GM12878 (cell line): ENCODE results near the gene CCDC137. TPM values are rescaled to one million over a fixed set of nuclear protein-coding genes. Genes with fewer than 3 reads are reported as not detected.
A peak's percentile ranks its signal among the peaks of the same experiment; 100 is the strongest.

Experiments
- ATAC-seq: fragments of 200-7000 bp; cut with Tn5 transposase; 3 replicates; pipeline ENCODE4 v1.9.1; 2020; ENCODE audit warnings: mild to moderate bottlenecking, moderate library complexity
- BruUV-seq: library from RNA; stranded (reverse); fragments of 400-500 nt; replicated peaks from 2 replicates; lab custom pipeline; 2021; lab: Mats Ljungman, UMichigan
- CTCF ChIA-PET: fragments of 300-600 bp; sonication (Branson Sonifier 250); formaldehyde crosslinking; extraction: SDS; loops from one replicate; lab custom pipeline; 2021; ENCODE audit warnings: inconsistent platforms; lab: Yijun Ruan, JAX
- POLR2A ChIA-PET: fragments of 350-600 bp; formaldehyde crosslinking; extraction: SDS; loops from one replicate; lab custom pipeline; 2021; ENCODE audit warnings: inconsistent platforms; lab: Charles Lee
- RAD21 ChIA-PET: fragments of 300-600 bp; sonication (Branson Sonifier 250); formaldehyde crosslinking; loops from one replicate; lab custom pipeline; 2023; ENCODE audit warnings: antibody characterized with exemption; ENCODE audit not compliant: unreplicated experiment; lab: Charles Lee
- SMC1A ChIA-PET: fragments of 300-600 bp; sonication (Branson Sonifier 250); formaldehyde crosslinking; loops from one replicate; lab custom pipeline; 2023; ENCODE audit not compliant: unreplicated experiment, uncharacterized antibody; lab: Charles Lee
- DNase-seq: peaks from one replicate; pipeline ENCODE4 v3.0.0-alpha.2; 2011; ENCODE audit warnings: low read depth, low spot score
- FAIRE-seq: peaks from 3 replicates; lab custom pipeline; 2011; peaks lifted over from hg19 to GRCh38; lab: Jason Lieb, UNC
- H2AFZ ChIP-seq: 2 replicates; pipeline ENCODE4 v1.6.0; 2011; ENCODE audit warnings: low read depth, low read length, control low read depth; ENCODE audit not compliant: control insufficient read depth
- H3K27ac ChIP-seq: 2 replicates; pipeline ENCODE4 v1.5.1; 2011; ENCODE audit warnings: control low read depth; ENCODE audit not compliant: control insufficient read depth, insufficient read depth
- H3K27me3 ChIP-seq, 2 experiments: replicated peaks in 1 of 2; 2 replicates each; pipeline versions ENCODE4 v1.6.0 to v1.6.1; 2011; ENCODE audit warnings: low read length in 1 of 2; ENCODE audit not compliant: control insufficient read depth in 2 of 2, insufficient read depth in 2 of 2
- H3K36me3 ChIP-seq, 2 experiments: 2 replicates each; pipeline ENCODE4 v1.5.1; 2011; ENCODE audit warnings: low read length in 1 of 2; ENCODE audit not compliant: control insufficient read depth in 2 of 2, insufficient read depth in 2 of 2
- H3K4me1 ChIP-seq: 2 replicates; pipeline ENCODE4 v1.6.1; 2011; ENCODE audit warnings: mild to moderate bottlenecking, low read length, moderate library complexity, mixed read lengths; ENCODE audit not compliant: control insufficient read depth, insufficient read depth
- H3K4me2 ChIP-seq: 2 replicates; pipeline ENCODE4 v1.6.0; 2011; ENCODE audit warnings: control low read depth; ENCODE audit not compliant: control insufficient read depth, insufficient read depth
- H3K4me3 ChIP-seq: fragments of 200-600 bp; sonication (generic); 2 replicates; pipeline ENCODE4 v1.5.1; 2016
- H3K79me2 ChIP-seq: 2 replicates; pipeline ENCODE4 v1.6.0; 2011; ENCODE audit warnings: low read length; ENCODE audit not compliant: control insufficient read depth, insufficient read depth
- H3K9ac ChIP-seq: 2 replicates; pipeline ENCODE4 v1.8.0; 2011; ENCODE audit warnings: low read length, control low read depth, mixed read lengths; ENCODE audit not compliant: control insufficient read depth, insufficient read depth
- H3K9me3 ChIP-seq: replicated peaks from 3 replicates; pipeline ENCODE4 v1.5.1; 2011; ENCODE audit warnings: mild to moderate bottlenecking, low read length; ENCODE audit not compliant: control insufficient read depth, insufficient read depth
- H4K20me1 ChIP-seq: 2 replicates; pipeline ENCODE4 v1.6.0; 2011; ENCODE audit not compliant: control insufficient read depth, insufficient read depth
- ASH2L ChIP-seq: fragments of 300-600, 200-600 bp; sonication (generic); IDR thresholded peaks from 2 replicates; pipeline ENCODE4 v1.6.1; 2017; ENCODE audit warnings: low read depth, mild to moderate bottlenecking, borderline replicate concordance
- BACH1 ChIP-seq: fragments of 450-650 bp; IDR thresholded peaks from 2 replicates; pipeline ENCODE4 v1.6.1; 2017; ENCODE audit warnings: mild to moderate bottlenecking, borderline replicate concordance
- CBX5 ChIP-seq: sonication (generic); IDR thresholded peaks from 2 replicates; pipeline ENCODE4 v1.6.1; 2016; ENCODE audit warnings: low read depth, moderate library complexity, mild to moderate bottlenecking, inconsistent platforms
- CHD2 ChIP-seq: IDR thresholded peaks from 2 replicates; pipeline ENCODE4 v1.6.1; 2011; ENCODE audit warnings: low read depth, low read length, improper control_type of control experiment, borderline replicate concordance
- CREB1 ChIP-seq: IDR thresholded peaks from 2 replicates; pipeline ENCODE4 v1.6.1; 2012; ENCODE audit warnings: low read depth, mild to moderate bottlenecking, inconsistent platforms
- E2F8 ChIP-seq: fragments of 450-650 bp; IDR thresholded peaks from 2 replicates; pipeline ENCODE4 v1.6.1; 2018; ENCODE audit warnings: mild to moderate bottlenecking, low read depth, moderate library complexity; ENCODE audit not compliant: partially characterized antibody
- GABPA ChIP-seq: IDR thresholded peaks from 2 replicates; pipeline ENCODE4 v1.6.1; 2014; ENCODE audit warnings: antibody characterized with exemption, low read depth, mild to moderate bottlenecking, inconsistent platforms
- IKZF1 ChIP-seq: fragments of 450-650 bp; conservative IDR thresholded peaks from 2 replicates; pipeline ENCODE4 v1.6.1; 2017; ENCODE audit warnings: antibody characterized with exemption, mild to moderate bottlenecking
- IKZF2 ChIP-seq, 2 experiments: fragments of 450-650 bp; IDR thresholded peaks; 2 replicates each; pipeline ENCODE4 v1.6.1; 2017; ENCODE audit warnings: mild to moderate bottlenecking in 2 of 2, moderate library complexity in 2 of 2
- IRF3 ChIP-seq: fragments of 450-650 bp; IDR thresholded peaks from 2 replicates; pipeline ENCODE4 v1.6.1; 2014; ENCODE audit warnings: mild to moderate bottlenecking
- LARP7 ChIP-seq: fragments of 450-650 bp; IDR thresholded peaks from 2 replicates; pipeline ENCODE4 v1.6.1; 2017; ENCODE audit warnings: mild to moderate bottlenecking
- NRF1 ChIP-seq: conservative IDR thresholded peaks from 2 replicates; pipeline ENCODE4 v1.6.1; 2011; ENCODE audit warnings: mild to moderate bottlenecking, low read depth, low read length, improper control_type of control experiment
- RAD21 ChIP-seq: IDR thresholded peaks from 2 replicates; pipeline ENCODE4 v1.6.1; 2011; ENCODE audit warnings: mild to moderate bottlenecking, low read depth, low read length, moderate library complexity; ENCODE audit not compliant: insufficient read depth
- TCF12 ChIP-seq: IDR thresholded peaks from 2 replicates; pipeline ENCODE4 v1.6.1; 2011; ENCODE audit warnings: low read depth, mild to moderate bottlenecking, low read length
- ZNF622 ChIP-seq: fragments of 450-650 bp; IDR thresholded peaks from 2 replicates; pipeline ENCODE4 v1.6.1; 2017; ENCODE audit warnings: mild to moderate bottlenecking, inconsistent platforms
- WGBS: methylation state at CpG from one replicate; pipeline ENCODE4 v1.1.6; 2016; ENCODE audit warnings: low lambda C conversion rate; ENCODE audit not compliant: insufficient replicate concordance, insufficient coverage; ENCODE audit errors: missing lambda C conversion rate; 5-methylcytosine and 5-hydroxymethylcytosine counted together
- in situ Hi-C: fragments of 300-500 bp; cut with MboI; formaldehyde crosslinking; loops from 9 replicates; pipeline ENCODE4 v1.14.3; 2018; ENCODE audit warnings: mixed read lengths
- intact Hi-C: fragments of 100-400 bp; cut with micrococcal nuclease; formaldehyde crosslinking; loops from one replicate; pipeline ENCODE4 v1.14.2; 2022; ENCODE audit not compliant: unreplicated experiment
- polyA plus RNA-seq, 11 experiments: library from polyadenylated mRNA; depleted of rRNA in 4 of 11; unstranded in 6 of 11; stranded (reverse) in 5 of 11; fragments of >200 nt; fragmentation: Nextera tagmentation in 4 of 11; fragmentation: Illumina TruSeq in 1 of 11; extraction: Ambion mirVana in 4 of 11; extraction: Trizol in 1 of 11; gene quantifications; 1 replicate in 1 of 11; 2 replicates in 10 of 11; pipeline versions ENCODE4 v1.2.1 to v1.2.3, GENCODE V29; 2011 to 2016; ENCODE audit warnings: inconsistent platforms in 2 of 11, missing spikeins in 2 of 11, low read depth in 1 of 11
- total RNA-seq, 4 experiments: library from RNA; depleted of rRNA in 3 of 4; stranded (reverse); fragments of >200 nt in 3 of 4; fragmentation: Illumina TruSeq in 1 of 4; extraction: Trizol in 1 of 4; gene quantifications; 2 replicates each; pipeline versions ENCODE4 v1.2.1 to v1.2.3, GENCODE V29; 2013 to 2021
- TF ChIP-seq, protein P1 (sequence below), 3 experiments: IDR thresholded peaks in 2 of 3; conservative IDR thresholded peaks in 1 of 3; 2 replicates each; pipeline ENCODE4 v1.5.1; 2011; ENCODE audit warnings: low read depth in 3 of 3, low read length in 3 of 3, mild to moderate bottlenecking in 3 of 3, control low read depth in 2 of 3, moderate library complexity in 2 of 3, inconsistent platforms in 1 of 3, mixed read lengths in 1 of 3; ENCODE audit not compliant: control insufficient read depth in 2 of 3, insufficient read depth in 1 of 3; ENCODE audit errors: extremely low read depth in 1 of 3

CCDC137 gene
- total and polyA plus RNA-seq, 10 of the 15 experiments (the other 5 are each of a cell fraction or from before 2014, with no cell fraction given): 2.2 to 45.4 (median 22.1) TPM

DNA sequence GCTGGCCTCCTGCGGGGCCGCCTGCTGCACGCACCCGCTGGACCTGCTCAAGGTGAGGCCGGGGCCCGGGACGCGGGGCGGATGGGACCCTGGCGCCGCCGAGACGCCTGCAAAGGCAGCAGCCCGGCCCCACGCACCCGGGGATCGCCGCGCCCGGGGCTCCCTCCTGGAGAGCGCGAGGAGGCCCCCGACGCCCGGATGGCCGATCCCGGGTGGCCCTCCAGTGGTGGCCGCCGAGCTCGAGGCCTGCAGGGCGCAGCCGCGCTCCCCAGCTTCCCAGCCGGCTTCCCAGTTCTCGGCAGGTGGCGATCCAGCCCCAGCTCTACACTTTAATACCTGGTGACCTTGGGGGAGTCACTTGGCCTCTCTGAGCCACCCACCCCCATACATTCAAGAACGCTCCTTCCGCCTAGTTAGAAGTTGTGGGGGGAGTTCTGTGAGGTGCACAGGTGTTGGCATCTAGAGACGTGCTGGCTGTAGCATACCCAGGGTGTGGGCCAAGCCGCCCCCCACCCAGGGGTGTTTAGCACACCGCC lies 46.0 kb downstream of the CCDC137 start:
- TF ChIP-seq ASH2L (no peak), TCF12 (no peak), IKZF2 (IDR thresholded peaks at IDR 0.05) (no peak), GABPA (no peak), CREB1 (0 out of 2 replicates have a peak, but pooled peaks have one; percentile 18), ZNF622 (no peak), LARP7 (no peak; the same call in 1 of the 2 replicates), BACH1 (peak; percentile 16; the same call in 1 of the 2 replicates), CBX5 (no peak), E2F8 (no peak), CHD2 (no peak), IRF3 (0 out of 2 replicates have a peak, but pooled peaks have one; percentile 7), IKZF1 (peak; percentile 9; the same call in 1 of the 2 replicates), NRF1 (no peak), RAD21 (0 out of 2 replicates have a peak, but pooled peaks have one; percentile 5)
- TF ChIP-seq, protein P1, sequence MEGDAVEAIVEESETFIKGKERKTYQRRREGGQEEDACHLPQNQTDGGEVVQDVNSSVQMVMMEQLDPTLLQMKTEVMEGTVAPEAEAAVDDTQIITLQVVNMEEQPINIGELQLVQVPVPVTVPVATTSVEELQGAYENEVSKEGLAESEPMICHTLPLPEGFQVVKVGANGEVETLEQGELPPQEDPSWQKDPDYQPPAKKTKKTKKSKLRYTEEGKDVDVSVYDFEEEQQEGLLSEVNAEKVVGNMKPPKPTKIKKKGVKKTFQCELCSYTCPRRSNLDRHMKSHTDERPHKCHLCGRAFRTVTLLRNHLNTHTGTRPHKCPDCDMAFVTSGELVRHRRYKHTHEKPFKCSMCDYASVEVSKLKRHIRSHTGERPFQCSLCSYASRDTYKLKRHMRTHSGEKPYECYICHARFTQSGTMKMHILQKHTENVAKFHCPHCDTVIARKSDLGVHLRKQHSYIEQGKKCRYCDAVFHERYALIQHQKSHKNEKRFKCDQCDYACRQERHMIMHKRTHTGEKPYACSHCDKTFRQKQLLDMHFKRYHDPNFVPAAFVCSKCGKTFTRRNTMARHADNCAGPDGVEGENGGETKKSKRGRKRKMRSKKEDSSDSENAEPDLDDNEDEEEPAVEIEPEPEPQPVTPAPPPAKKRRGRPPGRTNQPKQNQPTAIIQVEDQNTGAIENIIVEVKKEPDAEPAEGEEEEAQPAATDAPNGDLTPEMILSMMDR (IDR thresholded peaks at IDR 0.05 in 2 of 3, conservative IDR thresholded peaks at IDR 0.05 in 1 of 3; ENCODE audit: control insufficient read depth in 2 of 3, extremely low read depth in 1 of 3, insufficient read depth in 1 of 3, low read depth in 3 of 3, low read length in 3 of 3): peak in 2 of 3 experiments; percentile 13 to 18; a peak in 1 of 6 replicates
- ATAC-seq: peak; percentile 26
- Histone ChIP-seq H4K20me1 (no peaks in the 10 kb centered on the region), H3K4me2 (peak overlapping the region; percentile 60), H3K36me3 (peaks cover 4 to 12% of the 10 kb centered on the region in 2 experiments; a peak in 3 of 4 replicates), H3K79me2 (peaks cover 20% of the 10 kb centered on the region), H3K27ac (peak overlapping the region; percentile 27; the same call in 1 of the 2 replicates), H3K9me3 (no peaks in the 10 kb centered on the region), H3K27me3 (no peaks in the 10 kb centered on the region), H3K4me1 (peaks cover 18% of the 10 kb centered on the region), H3K9ac (peak overlapping the region; percentile 71), H3K4me3 (peak overlapping the region; percentile 89), H2AFZ (peak overlapping the region; percentile 58)
- intact Hi-C loops (no loop called here), in situ Hi-C loops (no loop called here)
- ChIA-PET POLR2A (interaction anchor here (1.4 to 1.5 kb wide), 2 partner anchors 9 to 255 kb away, joined by 3 to 4 read pairs; partner anchors contain the start of gene MRPL12), RAD21 (no interaction called here), CTCF (interaction anchor here (1.1 to 1.8 kb wide), 4 partner anchors 9 to 119 kb away, joined by 3 to 9 read pairs (median 4); partner anchors contain the start of gene MRPL12), SMC1A (interaction anchor here (0.8 to 1.3 kb wide), 2 partner anchors 30 to 131 kb away, joined by 3 read pairs; no protein-coding TSS in a partner anchor)
- no peak for FAIRE-seq
- no TSS peak for BruUV-seq
- WGBS: 3% methylated on average over 39 of the region's 41 CpGs
- DNase-seq: no peak
